Panc1 (cell line): Measurements from ENCODE around the gene RARA. TPM values are rescaled to one million over a fixed set of nuclear protein-coding genes. Genes with fewer than 3 reads are reported as not detected.

Experiments used
- ATAC-seq: fragments of 200-7000 bp; cut with Tn5 transposase; 2 replicates; pipeline ENCODE4 v1.9.1; 2020; ENCODE audit warnings: mild to moderate bottlenecking, moderate library complexity
- BruUV-seq: library from RNA; stranded (reverse); fragments of 400-500 nt; replicated peaks from 2 replicates; lab custom pipeline; 2021; lab: Mats Ljungman, UMichigan
- CTCF ChIA-PET: fragments of 300-600 bp; sonication (Branson Sonifier 250); formaldehyde crosslinking; loops from one replicate; lab custom pipeline; 2022; ENCODE audit warnings: antibody characterized with exemption; lab: Charles Lee
- POLR2A ChIA-PET: fragments of 300-600 bp; sonication (Branson Sonifier 250); formaldehyde crosslinking; loops from one replicate; lab custom pipeline; 2022; ENCODE audit warnings: antibody characterized with exemption; lab: Charles Lee
- DNase-seq: peaks from one replicate; pipeline ENCODE4 v3.0.0-alpha.2; 2010; ENCODE audit warnings: low read depth, low spot score
- H3K27ac ChIP-seq: 2 replicates; pipeline ENCODE4 v1.5.1; 2011; ENCODE audit warnings: mild to moderate bottlenecking, low read length, inconsistent platforms
- H3K27me3 ChIP-seq: fragments of 200-500 bp; sonication (Bioruptor generic); 2 replicates; pipeline ENCODE4 v1.6.0; 2014; ENCODE audit warnings: low read length, inconsistent platforms; ENCODE audit not compliant: control insufficient read depth, insufficient read depth
- H3K36me3 ChIP-seq: fragments of 200-500 bp; sonication (Bioruptor generic); 2 replicates; pipeline ENCODE4 v1.5.1; 2014; ENCODE audit warnings: inconsistent platforms, mild to moderate bottlenecking, low read length, moderate library complexity; ENCODE audit not compliant: control insufficient read depth, insufficient read depth
- H3K4me1 ChIP-seq: 2 replicates; pipeline ENCODE4 v1.5.1; 2011; ENCODE audit warnings: inconsistent platforms, mild to moderate bottlenecking, low read length, moderate library complexity; ENCODE audit not compliant: control insufficient read depth, insufficient read depth
- H3K4me3 ChIP-seq, 2 experiments: 2 replicates each; pipeline ENCODE4 v1.5.1; 2011 to 2012; ENCODE audit warnings: low read depth in 2 of 2, low read length in 2 of 2, mild to moderate bottlenecking in 2 of 2, inconsistent platforms in 1 of 2, moderate library complexity in 1 of 2
- H3K9me3 ChIP-seq: fragments of 200-500 bp; sonication (Bioruptor generic); 2 replicates; pipeline ENCODE4 v1.5.1; 2014; ENCODE audit warnings: low read depth, mild to moderate bottlenecking, inconsistent platforms, low read length, moderate library complexity; ENCODE audit not compliant: control insufficient read depth, insufficient read depth
- CTCF ChIP-seq: fragments of 450-650 bp; IDR thresholded peaks from 2 replicates; pipeline ENCODE4 v1.5.1; 2017; ENCODE audit warnings: mild to moderate bottlenecking
- POLR2AphosphoS5 ChIP-seq: IDR thresholded peaks from 2 replicates; pipeline ENCODE4 v1.6.1; 2012; ENCODE audit warnings: mild to moderate bottlenecking, low read depth, low read length, moderate library complexity
- SIN3A ChIP-seq: IDR thresholded peaks from 2 replicates; pipeline ENCODE4 v1.6.1; 2012; ENCODE audit warnings: low read depth, mild to moderate bottlenecking, low read length, moderate library complexity, borderline replicate concordance; ENCODE audit not compliant: insufficient read depth
- TCF7L2 ChIP-seq: IDR thresholded peaks from 2 replicates; pipeline ENCODE4 v1.6.1; 2011; ENCODE audit warnings: mild to moderate bottlenecking, low read depth, low read length, inconsistent platforms
- in situ Hi-C: cut with HindIII; loops from 2 replicates; pipeline ENCODE4 v1.10.0; 2016; ENCODE audit warnings: low sequenced_read_pairs, low pct_unique_long_range_greater_than_20kb
- intact Hi-C: fragments of 100-400 bp; cut with micrococcal nuclease; formaldehyde crosslinking; loops from one replicate; pipeline ENCODE4 v1.10.0; 2022; ENCODE audit not compliant: unreplicated experiment
- total RNA-seq: library from RNA; stranded (reverse); gene quantifications from one replicate; pipeline ENCODE4 v1.2.1, GENCODE V29; 2021; ENCODE audit not compliant: unreplicated experiment
- TF ChIP-seq, protein P1 (sequence below), 2 experiments: IDR thresholded peaks; 2 replicates each; pipeline ENCODE4 v1.6.1; 2011 to 2012; ENCODE audit warnings: low read depth in 2 of 2, control low read depth in 1 of 2, low read length in 1 of 2, mild to moderate bottlenecking in 1 of 2, moderate library complexity in 1 of 2; ENCODE audit not compliant: insufficient read depth in 1 of 2

Gene RARA
- total RNA-seq, 1 experiment from 2014 or later, result 55.6 TPM

- Histone ChIP-seq H3K4me1 (peaks cover 6% of the 10 kb centered on the region; the same call in 1 of the 2 replicates), H3K4me3 (no peak overlapping the region), H3K9me3 (no peaks in the 10 kb centered on the region), H3K27me3 (no peaks in the 10 kb centered on the region), H3K36me3 (no peaks in the 10 kb centered on the region), H3K27ac (no peak overlapping the region)
- in situ Hi-C loops (no loop called here), intact Hi-C loops (no loop called here)
- DNase-seq, result no peak
- ATAC-seq, result no peak
- ChIA-PET CTCF (interaction anchor here (0.6 to 0.7 kb wide), 2 partner anchors 82 to 168 kb away, joined by 4 to 9 read pairs; no protein-coding TSS in a partner anchor), POLR2A (interaction anchor here (0.6 kb wide), 1 partner anchor 40 kb away, joined by 3 read pairs; no protein-coding TSS in a partner anchor)
- TF ChIP-seq CTCF (no peak), POLR2AphosphoS5 (no peak), SIN3A (no peak), TCF7L2 (no peak)
- TF ChIP-seq, protein P1, sequence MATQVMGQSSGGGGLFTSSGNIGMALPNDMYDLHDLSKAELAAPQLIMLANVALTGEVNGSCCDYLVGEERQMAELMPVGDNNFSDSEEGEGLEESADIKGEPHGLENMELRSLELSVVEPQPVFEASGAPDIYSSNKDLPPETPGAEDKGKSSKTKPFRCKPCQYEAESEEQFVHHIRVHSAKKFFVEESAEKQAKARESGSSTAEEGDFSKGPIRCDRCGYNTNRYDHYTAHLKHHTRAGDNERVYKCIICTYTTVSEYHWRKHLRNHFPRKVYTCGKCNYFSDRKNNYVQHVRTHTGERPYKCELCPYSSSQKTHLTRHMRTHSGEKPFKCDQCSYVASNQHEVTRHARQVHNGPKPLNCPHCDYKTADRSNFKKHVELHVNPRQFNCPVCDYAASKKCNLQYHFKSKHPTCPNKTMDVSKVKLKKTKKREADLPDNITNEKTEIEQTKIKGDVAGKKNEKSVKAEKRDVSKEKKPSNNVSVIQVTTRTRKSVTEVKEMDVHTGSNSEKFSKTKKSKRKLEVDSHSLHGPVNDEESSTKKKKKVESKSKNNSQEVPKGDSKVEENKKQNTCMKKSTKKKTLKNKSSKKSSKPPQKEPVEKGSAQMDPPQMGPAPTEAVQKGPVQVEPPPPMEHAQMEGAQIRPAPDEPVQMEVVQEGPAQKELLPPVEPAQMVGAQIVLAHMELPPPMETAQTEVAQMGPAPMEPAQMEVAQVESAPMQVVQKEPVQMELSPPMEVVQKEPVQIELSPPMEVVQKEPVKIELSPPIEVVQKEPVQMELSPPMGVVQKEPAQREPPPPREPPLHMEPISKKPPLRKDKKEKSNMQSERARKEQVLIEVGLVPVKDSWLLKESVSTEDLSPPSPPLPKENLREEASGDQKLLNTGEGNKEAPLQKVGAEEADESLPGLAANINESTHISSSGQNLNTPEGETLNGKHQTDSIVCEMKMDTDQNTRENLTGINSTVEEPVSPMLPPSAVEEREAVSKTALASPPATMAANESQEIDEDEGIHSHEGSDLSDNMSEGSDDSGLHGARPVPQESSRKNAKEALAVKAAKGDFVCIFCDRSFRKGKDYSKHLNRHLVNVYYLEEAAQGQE (IDR thresholded peaks at IDR 0.05; ENCODE audit: insufficient read depth in 1 of 2, low read depth in 2 of 2, low read length in 1 of 2), result no peak
- TSS peak; percentile 72 for BruUV-seq
Observed at GRCh38 chr17:40364906-40365305, 55.9 kb downstream of the RARA start.

- ATAC-seq (no peak), DNase-seq (no peak)
- ChIA-PET CTCF (interaction anchor here (0.6 kb wide), 1 partner anchor 71 kb away, joined by 4 read pairs; no protein-coding TSS in a partner anchor), POLR2A (interaction anchor here (0.5 kb wide), 1 partner anchor 67 kb away, joined by 5 read pairs; no protein-coding TSS in a partner anchor)
- no TSS peak for BruUV-seq
- in situ Hi-C loops, result no loop called here
- Histone ChIP-seq H3K27me3 (no peaks in the 10 kb centered on the region), H3K4me3 (no peak overlapping the region), H3K4me1 (peaks cover 6% of the 10 kb centered on the region; the same call in 1 of the 2 replicates), H3K36me3 (no peaks in the 10 kb centered on the region), H3K27ac (no peak overlapping the region), H3K9me3 (no peaks in the 10 kb centered on the region)
- intact Hi-C loops, result no loop called here
- TF ChIP-seq TCF7L2 (no peak), SIN3A (no peak), CTCF (no peak), POLR2AphosphoS5 (no peak)
- TF ChIP-seq, protein P1 (IDR thresholded peaks at IDR 0.05; ENCODE audit: insufficient read depth in 1 of 2, low read depth in 2 of 2, low read length in 1 of 2), result no peak
Observed at GRCh38 chr17:40366076-40366860, 57.3 kb downstream of the RARA start.
